Astrocyte of the hippocampus (primary cell): ENCODE data around the gene TRPM2.
"Not testable (repeated sequence)": the region's sequence is repeated elsewhere in the genome, so short reads cannot be mapped to it uniquely, and the experiment has no call there.

Experiments
- DNase-seq: peaks from one replicate; pipeline ENCODE4 v3.0.0; 2011; ENCODE audit warnings: low read depth, low spot score

Gene TRPM2

DNA sequence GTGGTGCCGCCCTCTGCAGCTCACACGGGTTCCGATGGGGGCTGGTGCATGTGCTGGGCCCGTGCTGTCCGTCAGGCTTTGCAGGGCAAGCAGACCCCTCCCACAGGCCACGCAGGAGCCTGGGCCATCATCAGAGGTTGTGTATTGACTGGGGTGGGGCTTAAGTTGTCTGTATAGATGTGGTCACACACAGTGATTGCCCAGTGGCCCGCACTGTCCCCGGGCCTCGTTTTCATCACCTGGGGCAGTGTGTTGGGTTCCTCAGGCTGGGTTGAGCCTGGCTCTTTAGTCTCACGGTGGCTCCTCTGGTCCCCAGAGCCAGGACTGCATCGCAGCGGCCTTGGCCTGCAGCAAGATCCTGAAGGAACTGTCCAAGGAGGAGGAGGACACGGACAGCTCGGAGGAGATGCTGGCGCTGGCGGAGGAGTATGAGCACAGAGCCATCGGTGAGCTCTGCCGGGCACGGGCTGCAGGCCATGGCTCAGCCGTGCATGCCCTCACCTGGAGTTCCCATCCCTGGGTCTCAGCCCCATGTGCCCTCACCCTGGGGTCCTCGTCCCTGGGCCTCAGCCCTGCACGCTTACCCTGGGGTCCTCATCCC is 44.1 kb downstream of the TRPM2 start:
- no peak for DNase-seq

- DNase-seq = no peak
These were observed 45.1 kb downstream of the TRPM2 start for GRCh38 chr21:44398499-44398898.

GRCh38 chr21:44399151-44399954 is 45.9 kb downstream of the TRPM2 start:
- DNase-seq = no peak

GRCh38 chr21:44399955-44400790 is 46.8 kb downstream of the TRPM2 start:
- DNase-seq = no peak

DNA sequence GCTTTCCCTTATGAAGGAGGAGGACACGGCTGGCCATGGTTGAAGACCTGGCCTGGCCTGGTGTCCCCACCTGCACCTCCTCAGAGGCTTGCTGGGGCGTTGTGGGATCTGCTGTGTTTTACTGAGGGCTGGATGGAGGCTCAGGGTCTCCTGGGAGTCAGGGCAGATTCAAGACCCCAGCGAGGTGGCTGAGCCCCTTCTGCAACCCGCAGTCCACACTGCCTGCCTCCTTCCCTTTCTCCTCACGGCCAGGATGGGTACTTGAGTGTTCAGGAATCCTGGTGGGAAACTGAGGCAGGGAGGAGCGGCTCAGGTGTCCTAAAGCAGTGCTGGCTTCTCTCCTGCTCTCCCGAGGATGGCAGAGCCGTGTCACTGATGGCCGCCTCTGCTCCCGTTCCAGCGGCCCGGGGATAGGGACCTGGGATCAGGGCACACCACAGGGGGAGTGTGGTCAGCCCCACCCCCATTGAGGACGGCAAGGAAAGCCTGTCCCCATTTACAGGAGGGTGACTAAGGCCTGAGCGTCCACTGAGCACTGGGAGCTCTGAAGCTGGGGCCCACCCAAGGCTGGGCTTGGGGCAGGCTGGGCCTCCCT is 47.5 kb downstream of the TRPM2 start:
- no peak for DNase-seq

- DNase-seq = no peak
These were observed 48.2 kb downstream of the TRPM2 start for GRCh38 chr21:44401386-44402160.

DNA sequence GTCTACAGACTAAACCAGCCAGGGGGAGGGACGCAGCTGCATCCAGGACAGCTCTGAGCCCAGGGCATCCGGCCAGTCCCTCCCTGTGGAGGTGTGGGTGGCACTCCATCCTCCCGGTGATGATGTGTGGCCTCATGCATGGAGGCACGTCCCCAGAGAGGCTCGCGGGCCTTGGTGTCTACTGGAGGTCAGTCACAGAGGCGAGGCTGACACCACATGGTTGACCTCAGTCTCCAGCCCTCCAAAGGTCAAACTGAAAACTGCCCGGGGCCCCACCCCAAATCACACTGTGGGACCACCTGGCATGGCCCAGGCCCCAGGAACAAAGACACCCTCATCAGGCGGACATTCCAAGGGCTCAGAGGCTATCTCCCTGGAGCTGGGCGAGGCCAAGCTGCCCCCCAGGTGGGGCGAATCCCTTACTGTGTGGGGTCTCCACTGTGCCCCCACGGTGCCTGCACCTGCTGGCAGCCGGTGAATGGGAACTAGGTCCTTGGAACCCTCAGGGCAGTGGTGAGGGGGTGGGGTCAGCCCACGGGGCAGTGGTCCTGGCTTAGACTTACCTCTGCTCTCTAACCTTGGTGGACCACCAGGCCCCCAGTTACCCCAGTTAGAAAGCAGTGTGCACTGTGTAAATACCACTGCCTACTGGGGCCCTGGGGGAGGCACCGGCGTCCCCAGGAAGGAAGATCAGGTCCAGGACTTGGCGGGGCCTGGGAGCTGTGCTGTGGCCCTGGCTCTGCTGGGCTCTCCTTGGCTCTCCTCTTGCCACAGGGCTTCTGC is 49.1 kb downstream of the TRPM2 start:
- no peak for DNase-seq

DNA sequence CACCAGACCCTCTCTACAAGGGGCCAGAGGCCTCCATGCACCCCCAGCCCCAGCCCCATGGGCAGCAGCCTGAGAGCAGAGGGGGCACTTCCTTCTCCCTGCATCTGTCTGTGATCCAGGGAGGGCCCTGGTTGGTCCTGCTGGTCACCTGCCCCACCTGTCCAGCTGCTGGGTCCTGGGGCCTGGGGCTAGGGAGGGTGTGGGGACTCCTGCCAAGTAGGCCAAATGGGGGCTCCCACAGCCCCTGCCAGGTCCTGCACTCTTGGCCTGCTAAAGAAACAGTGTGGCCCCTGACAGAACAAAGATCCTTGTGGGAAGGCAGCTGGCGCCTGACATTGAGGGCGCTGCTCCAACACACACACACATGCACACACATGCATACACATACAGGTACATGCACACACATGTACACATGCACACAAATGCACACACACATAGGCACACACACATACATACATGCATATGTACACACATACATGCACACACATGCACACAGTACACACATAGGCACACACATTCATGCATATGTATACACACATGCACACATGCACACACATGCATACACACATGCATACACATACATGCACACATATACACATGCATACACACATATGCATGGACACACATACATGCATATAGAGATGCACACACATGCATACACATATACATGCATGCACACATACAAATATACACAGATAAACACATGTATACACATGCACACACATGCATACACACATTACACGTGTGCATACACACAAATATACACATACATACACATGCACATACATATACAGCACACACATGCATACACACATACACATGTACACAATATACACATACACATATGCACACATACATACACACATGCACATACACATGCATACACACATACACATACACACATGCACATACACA is 49.9 kb downstream of the TRPM2 start:
- no peak for DNase-seq

DNA sequence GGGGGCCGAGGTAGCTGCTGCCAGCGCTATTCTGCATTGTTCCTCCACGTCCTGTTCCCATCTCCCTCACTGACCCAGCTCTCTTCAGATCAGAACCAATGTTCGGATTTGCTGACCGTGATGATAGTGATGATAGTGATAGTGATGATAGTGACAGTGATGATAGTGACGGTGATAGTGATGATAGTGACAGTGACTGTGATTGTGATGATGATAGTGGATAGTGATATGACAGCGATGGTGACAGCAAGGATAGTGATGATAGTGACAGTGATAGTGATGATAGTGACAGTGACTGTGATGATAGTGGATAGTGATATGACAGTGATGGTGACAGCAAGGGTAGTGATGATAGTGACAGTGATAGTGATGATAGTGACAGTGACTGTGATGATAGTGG is 51.1 kb downstream of the TRPM2 start:
- DNase-seq = not testable (repeated sequence)

- no peak for DNase-seq
These were observed 51.9 kb downstream of the TRPM2 start for GRCh38 chr21:44405091-44405947.

DNA sequence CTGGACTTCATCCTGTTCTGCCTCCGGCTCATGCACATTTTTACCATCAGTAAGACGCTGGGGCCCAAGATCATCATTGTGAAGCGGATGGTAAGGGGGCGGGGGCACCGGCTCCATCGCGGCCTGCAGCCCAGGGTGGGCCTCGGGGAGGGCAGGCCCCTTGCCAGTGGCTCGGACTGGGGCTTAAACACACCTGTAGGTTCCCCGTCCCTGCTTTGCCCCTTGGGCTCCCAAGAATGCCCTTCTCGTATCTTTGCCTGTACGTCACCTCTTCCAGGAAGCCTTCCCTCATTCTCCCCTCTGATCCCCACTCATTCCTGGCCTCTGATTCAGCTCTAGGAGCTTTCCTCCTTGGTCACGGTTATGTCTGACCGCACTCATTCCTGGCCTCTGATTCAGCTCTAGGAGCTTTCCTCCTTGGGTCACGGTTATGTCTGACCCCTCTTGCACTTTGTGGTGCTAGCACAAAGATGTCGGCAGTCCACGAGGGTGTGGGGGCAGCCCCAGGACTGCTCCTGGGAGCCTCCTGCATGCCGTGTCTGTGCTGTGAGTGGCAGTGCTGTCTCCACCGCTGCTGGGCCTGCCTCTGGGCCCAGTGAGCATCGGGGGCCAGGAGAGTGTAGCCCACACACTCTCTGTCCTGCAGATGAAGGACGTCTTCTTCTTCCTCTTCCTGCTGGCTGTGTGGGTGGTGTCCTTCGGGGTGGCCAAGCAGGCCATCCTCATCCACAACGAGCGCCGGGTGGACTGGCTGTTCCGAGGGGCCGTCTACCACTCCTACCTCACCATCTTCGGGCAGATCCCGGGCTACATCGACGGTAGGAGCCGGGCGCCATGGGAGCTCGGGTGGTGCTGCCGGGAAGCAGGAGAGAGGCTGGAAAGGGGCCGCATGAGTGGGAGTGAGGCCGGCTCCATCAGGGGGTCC is 52.8 kb downstream of the TRPM2 start:
- DNase-seq = no peak

- no peak for DNase-seq
These were observed 53.5 kb downstream of the TRPM2 start for GRCh38 chr21:44406953-44407352.

DNA sequence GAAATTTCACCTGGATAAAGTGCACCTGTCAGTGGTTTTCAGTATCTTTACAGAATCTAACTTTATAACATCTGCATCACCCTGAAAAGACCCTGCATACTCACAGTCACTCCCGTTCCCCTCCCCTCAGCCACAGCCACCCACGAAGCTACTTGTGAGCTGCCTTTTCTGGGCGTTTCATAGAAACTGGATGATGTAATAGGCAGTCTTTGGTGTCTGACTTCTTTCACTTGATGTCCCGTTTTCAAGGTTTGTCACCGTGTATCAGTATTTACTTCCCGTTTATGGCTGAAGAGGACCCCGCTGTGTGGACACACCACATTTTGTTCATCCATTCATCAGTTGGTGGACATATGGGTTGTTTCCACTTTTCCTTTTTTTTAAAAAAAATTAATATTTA is 54.1 kb downstream of the TRPM2 start:
- no peak for DNase-seq

- DNase-seq = no peak
These were observed 54.8 kb downstream of the TRPM2 start for GRCh38 chr21:44408226-44408625.

GRCh38 chr21:44413566-44414290 is 60.3 kb downstream of the TRPM2 start:
- no peak for DNase-seq

- DNase-seq = no peak
These were observed 61.1 kb downstream of the TRPM2 start for GRCh38 chr21:44414291-44415072.
